WTC11 (cell line): Measurements from ENCODE around the gene SLC31A2.

ENCODE experiments used
- ESRRA ChIP-seq: sonication (generic); formaldehyde crosslinking; IDR thresholded peaks from 2 replicates; pipeline ENCODE4 v1.8.1; 2022; ENCODE audit warnings: mild to moderate bottlenecking, missing genetic modification reagents, borderline replicate concordance
- ETV6 ChIP-seq: sonication (generic); formaldehyde crosslinking; IDR thresholded peaks from 2 replicates; pipeline ENCODE4 v1.8.1; 2022; ENCODE audit warnings: mild to moderate bottlenecking, missing genetic modification reagents
- NFATC4 ChIP-seq: fragments of 250-450 bp; sonication (Bioruptor Pico); IDR thresholded peaks from 2 replicates; pipeline ENCODE4 v1.9.0; 2021; ENCODE audit warnings: mild to moderate bottlenecking
- NR2C2 ChIP-seq: sonication (generic); formaldehyde crosslinking; IDR thresholded peaks from 2 replicates; pipeline ENCODE4 v1.8.0; 2022; ENCODE audit warnings: mild to moderate bottlenecking, missing genetic modification reagents
- ZBTB21 ChIP-seq: sonication (generic); formaldehyde crosslinking; IDR thresholded peaks from 2 replicates; pipeline ENCODE4 v1.8.1; 2023; ENCODE audit warnings: mild to moderate bottlenecking, missing genetic modification reagents, borderline replicate concordance
- ZNF121 ChIP-seq: sonication (generic); formaldehyde crosslinking; IDR thresholded peaks from 2 replicates; pipeline ENCODE4 v1.8.0; 2023; ENCODE audit warnings: missing genetic modification reagents
- ZNF396 ChIP-seq: fragments of 250-450 bp; sonication (Bioruptor Pico); IDR thresholded peaks from 2 replicates; pipeline ENCODE4 v1.8.0; 2021; ENCODE audit warnings: mild to moderate bottlenecking, moderate library complexity, borderline replicate concordance
- TF ChIP-seq, protein P1 (sequence below): fragments of 200-600 bp; IDR thresholded peaks from 2 replicates; pipeline ENCODE4 v1.8.0; 2022; ENCODE audit warnings: antibody characterized with exemption
- TF ChIP-seq, protein P2 (sequence below): sonication (generic); formaldehyde crosslinking; IDR thresholded peaks from 2 replicates; pipeline ENCODE4 v1.8.0; 2022; ENCODE audit warnings: mild to moderate bottlenecking, missing genetic modification reagents
- TF ChIP-seq, protein P3 (sequence below): sonication (generic); formaldehyde crosslinking; IDR thresholded peaks from 2 replicates; pipeline ENCODE4 v1.8.1; 2023; ENCODE audit warnings: mild to moderate bottlenecking, moderate library complexity, missing genetic modification reagents

DNA sequence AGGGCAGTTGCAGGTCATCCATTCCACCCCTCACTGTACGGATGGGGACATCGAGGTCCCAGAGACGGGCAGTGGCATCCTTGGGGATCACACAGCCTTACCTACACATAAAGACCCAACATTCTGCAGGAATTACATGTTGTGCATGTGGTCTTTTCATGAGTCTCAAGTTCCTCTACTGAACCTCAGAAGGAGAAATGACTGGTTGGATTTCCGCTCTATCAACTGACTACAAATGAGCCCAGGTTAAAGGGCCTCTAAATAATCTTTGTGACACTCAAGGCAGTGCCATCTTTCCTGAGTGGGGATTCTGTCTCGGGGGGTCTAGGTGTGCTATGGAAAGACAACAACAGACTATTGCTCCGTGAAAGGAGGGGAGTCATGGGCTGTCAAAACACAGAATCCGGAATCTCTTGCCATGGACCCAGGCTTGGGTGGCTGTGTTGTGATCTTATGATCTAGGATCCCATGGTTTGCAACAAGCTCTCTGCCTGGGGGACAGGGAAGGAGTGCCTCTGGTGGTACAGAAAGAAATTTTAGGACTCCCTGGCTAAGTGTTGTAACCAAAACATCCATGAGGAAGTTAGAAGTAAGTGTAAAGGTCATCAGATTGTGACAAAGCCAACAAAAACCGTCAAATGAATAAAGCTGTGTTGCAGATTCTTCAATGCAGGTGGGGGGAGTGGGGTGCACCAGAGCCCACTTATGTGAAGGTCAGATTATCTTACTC lies 1.9 kb upstream of the SLC31A2 start:
- TF ChIP-seq, protein P1, sequence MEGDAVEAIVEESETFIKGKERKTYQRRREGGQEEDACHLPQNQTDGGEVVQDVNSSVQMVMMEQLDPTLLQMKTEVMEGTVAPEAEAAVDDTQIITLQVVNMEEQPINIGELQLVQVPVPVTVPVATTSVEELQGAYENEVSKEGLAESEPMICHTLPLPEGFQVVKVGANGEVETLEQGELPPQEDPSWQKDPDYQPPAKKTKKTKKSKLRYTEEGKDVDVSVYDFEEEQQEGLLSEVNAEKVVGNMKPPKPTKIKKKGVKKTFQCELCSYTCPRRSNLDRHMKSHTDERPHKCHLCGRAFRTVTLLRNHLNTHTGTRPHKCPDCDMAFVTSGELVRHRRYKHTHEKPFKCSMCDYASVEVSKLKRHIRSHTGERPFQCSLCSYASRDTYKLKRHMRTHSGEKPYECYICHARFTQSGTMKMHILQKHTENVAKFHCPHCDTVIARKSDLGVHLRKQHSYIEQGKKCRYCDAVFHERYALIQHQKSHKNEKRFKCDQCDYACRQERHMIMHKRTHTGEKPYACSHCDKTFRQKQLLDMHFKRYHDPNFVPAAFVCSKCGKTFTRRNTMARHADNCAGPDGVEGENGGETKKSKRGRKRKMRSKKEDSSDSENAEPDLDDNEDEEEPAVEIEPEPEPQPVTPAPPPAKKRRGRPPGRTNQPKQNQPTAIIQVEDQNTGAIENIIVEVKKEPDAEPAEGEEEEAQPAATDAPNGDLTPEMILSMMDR, result no peak
- TF ChIP-seq ZNF396, result no peak
- TF ChIP-seq ZBTB21, result no peak
- TF ChIP-seq ETV6, result no peak
- no peak for TF ChIP-seq NFATC4 (CRISPR knock-in tag)
- TF ChIP-seq, protein P2, sequence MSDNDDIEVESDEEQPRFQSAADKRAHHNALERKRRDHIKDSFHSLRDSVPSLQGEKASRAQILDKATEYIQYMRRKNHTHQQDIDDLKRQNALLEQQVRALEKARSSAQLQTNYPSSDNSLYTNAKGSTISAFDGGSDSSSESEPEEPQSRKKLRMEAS (CRISPR knock-in tag), result no peak
- no peak for TF ChIP-seq NR2C2 (CRISPR knock-in tag)
- no peak for TF ChIP-seq ZNF121 (CRISPR knock-in tag)
- TF ChIP-seq, protein P3, sequence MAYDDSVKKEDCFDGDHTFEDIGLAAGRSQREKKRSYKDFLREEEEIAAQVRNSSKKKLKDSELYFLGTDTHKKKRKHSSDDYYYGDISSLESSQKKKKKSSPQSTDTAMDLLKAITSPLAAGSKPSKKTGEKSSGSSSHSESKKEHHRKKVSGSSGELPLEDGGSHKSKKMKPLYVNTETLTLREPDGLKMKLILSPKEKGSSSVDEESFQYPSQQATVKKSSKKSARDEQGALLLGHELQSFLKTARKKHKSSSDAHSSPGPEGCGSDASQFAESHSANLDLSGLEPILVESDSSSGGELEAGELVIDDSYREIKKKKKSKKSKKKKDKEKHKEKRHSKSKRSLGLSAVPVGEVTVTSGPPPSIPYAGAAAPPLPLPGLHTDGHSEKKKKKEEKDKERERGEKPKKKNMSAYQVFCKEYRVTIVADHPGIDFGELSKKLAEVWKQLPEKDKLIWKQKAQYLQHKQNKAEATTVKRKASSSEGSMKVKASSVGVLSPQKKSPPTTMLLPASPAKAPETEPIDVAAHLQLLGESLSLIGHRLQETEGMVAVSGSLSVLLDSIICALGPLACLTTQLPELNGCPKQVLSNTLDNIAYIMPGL (CRISPR knock-in tag), result no peak
- no peak for TF ChIP-seq ESRRA (CRISPR knock-in tag)
